PFSK-1 (cell line): ENCODE data around the gene ZNF688.

ENCODE experiments used
- FOXP2 ChIP-seq: optimal IDR thresholded peaks from 2 replicates; pipeline ENCODE3; 2011; ENCODE audit warnings: borderline replicate concordance, control low read depth, inconsistent platforms; ENCODE audit not compliant: insufficient read depth; ENCODE audit errors: extremely low read length, extremely low read depth
- POLR2AphosphoS5 ChIP-seq: IDR thresholded peaks from 2 replicates; pipeline ENCODE4 v1.6.1; 2012; ENCODE audit warnings: low read depth, mild to moderate bottlenecking, control low read depth, low read length, moderate library complexity
- SIN3A ChIP-seq: IDR thresholded peaks from 2 replicates; pipeline ENCODE4 v1.6.1; 2012; ENCODE audit warnings: mild to moderate bottlenecking, low read length, moderate library complexity, borderline replicate concordance; ENCODE audit not compliant: insufficient read depth
- TAF1 ChIP-seq: IDR thresholded peaks from 2 replicates; pipeline ENCODE4 v1.6.1; 2012; ENCODE audit warnings: low read length, control low read depth, borderline replicate concordance; ENCODE audit not compliant: insufficient read depth
- TF ChIP-seq, protein P1 (sequence below), 2 experiments: IDR thresholded peaks; 2 replicates each; pipeline versions ENCODE4 v1.6.1 to v1.8.0; 2011 to 2012; ENCODE audit warnings: low read depth in 2 of 2, low read length in 2 of 2, control low read depth in 1 of 2, inconsistent platforms in 1 of 2, mild to moderate bottlenecking in 1 of 2, moderate library complexity in 1 of 2; ENCODE audit not compliant: insufficient read depth in 1 of 2

ZNF688 gene

DNA sequence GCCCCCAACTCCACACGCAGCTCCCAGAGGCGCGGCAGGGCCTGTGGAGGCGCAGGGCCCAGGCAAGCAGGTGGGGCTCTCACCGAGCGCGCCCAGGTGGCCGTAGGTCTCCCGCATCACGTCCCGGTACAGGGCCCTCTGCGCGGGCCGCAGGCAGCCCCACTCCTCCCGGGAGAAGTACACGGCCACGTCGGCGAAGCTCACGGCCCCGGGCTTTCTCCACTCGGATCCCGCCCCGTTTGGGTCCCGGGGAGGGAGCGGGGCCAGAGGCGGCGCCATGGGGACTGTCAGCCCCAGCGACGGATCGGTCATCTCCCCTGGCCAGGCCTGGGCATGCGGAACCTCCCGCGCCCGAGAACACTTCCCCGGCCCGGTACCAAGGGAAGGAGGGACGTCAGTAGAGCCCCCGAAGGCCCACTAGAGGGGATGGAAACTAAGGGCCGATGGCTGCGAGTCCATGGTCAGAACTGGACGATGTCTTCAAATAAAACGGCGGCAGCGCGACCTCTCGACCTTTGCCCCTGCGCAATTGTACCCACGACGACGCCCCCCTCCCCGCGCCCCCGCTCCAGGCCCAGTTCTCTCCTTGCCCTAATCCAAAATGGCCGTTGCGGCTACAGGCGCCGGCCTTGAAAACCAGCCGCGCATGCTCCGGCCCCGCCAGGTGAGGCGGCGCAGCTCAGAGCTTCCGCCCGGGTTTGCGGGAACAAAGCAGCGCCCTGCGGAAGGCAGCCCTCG is 37.0 kb downstream of the ZNF688 start, which contains the start of gene ZNF747:
ZNF747 (minus strand) TSS at position 491 of the 738 bp plus-strand sequence; CDS start at position 312, 179 bp downstream.
- peak; percentile 64; the same call in 1 of the 2 replicates for TF ChIP-seq POLR2AphosphoS5
- no peak for TF ChIP-seq SIN3A

GRCh38 chr16:30533748-30534367 is 37.7 kb downstream of the ZNF688 start:
- no peak for TF ChIP-seq POLR2AphosphoS5
- TF ChIP-seq SIN3A = no peak
- no peak for TF ChIP-seq FOXP2
- TF ChIP-seq TAF1 = no peak

DNA sequence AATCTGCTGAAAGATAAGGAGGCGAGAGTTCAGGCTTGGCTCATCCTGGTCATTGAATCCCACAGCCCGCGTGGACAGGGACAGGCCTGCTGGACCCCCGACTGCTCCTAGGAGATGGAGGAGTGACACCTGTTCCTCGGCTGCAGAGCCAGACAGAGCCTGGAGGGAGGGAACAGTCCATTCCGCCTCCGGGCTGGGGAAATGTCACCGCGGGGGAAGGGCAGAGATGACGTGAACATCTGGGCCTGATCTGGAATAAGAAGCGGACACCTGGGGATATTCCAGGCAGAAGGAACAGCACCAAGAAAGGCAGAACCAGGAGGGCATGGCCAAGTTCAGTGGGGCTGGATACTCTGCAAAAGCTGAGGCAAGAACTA is 38.4 kb downstream of the ZNF688 start:
- TF ChIP-seq POLR2AphosphoS5 (no peak), FOXP2 (no peak), TAF1 (no peak), SIN3A (no peak)
- TF ChIP-seq, protein P1, sequence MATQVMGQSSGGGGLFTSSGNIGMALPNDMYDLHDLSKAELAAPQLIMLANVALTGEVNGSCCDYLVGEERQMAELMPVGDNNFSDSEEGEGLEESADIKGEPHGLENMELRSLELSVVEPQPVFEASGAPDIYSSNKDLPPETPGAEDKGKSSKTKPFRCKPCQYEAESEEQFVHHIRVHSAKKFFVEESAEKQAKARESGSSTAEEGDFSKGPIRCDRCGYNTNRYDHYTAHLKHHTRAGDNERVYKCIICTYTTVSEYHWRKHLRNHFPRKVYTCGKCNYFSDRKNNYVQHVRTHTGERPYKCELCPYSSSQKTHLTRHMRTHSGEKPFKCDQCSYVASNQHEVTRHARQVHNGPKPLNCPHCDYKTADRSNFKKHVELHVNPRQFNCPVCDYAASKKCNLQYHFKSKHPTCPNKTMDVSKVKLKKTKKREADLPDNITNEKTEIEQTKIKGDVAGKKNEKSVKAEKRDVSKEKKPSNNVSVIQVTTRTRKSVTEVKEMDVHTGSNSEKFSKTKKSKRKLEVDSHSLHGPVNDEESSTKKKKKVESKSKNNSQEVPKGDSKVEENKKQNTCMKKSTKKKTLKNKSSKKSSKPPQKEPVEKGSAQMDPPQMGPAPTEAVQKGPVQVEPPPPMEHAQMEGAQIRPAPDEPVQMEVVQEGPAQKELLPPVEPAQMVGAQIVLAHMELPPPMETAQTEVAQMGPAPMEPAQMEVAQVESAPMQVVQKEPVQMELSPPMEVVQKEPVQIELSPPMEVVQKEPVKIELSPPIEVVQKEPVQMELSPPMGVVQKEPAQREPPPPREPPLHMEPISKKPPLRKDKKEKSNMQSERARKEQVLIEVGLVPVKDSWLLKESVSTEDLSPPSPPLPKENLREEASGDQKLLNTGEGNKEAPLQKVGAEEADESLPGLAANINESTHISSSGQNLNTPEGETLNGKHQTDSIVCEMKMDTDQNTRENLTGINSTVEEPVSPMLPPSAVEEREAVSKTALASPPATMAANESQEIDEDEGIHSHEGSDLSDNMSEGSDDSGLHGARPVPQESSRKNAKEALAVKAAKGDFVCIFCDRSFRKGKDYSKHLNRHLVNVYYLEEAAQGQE (IDR thresholded peaks at IDR 0.05; ENCODE audit: insufficient read depth in 1 of 2, low read depth in 2 of 2, low read length in 2 of 2) = no peak

GRCh38 chr16:30532285-30533145 is 39.0 kb downstream of the ZNF688 start:
- TF ChIP-seq POLR2AphosphoS5 (no peak), FOXP2 (no peak), SIN3A (no peak), TAF1 (no peak)
- TF ChIP-seq, protein P1 (IDR thresholded peaks at IDR 0.05; ENCODE audit: insufficient read depth in 1 of 2, low read depth in 2 of 2, low read length in 2 of 2) = no peak

DNA sequence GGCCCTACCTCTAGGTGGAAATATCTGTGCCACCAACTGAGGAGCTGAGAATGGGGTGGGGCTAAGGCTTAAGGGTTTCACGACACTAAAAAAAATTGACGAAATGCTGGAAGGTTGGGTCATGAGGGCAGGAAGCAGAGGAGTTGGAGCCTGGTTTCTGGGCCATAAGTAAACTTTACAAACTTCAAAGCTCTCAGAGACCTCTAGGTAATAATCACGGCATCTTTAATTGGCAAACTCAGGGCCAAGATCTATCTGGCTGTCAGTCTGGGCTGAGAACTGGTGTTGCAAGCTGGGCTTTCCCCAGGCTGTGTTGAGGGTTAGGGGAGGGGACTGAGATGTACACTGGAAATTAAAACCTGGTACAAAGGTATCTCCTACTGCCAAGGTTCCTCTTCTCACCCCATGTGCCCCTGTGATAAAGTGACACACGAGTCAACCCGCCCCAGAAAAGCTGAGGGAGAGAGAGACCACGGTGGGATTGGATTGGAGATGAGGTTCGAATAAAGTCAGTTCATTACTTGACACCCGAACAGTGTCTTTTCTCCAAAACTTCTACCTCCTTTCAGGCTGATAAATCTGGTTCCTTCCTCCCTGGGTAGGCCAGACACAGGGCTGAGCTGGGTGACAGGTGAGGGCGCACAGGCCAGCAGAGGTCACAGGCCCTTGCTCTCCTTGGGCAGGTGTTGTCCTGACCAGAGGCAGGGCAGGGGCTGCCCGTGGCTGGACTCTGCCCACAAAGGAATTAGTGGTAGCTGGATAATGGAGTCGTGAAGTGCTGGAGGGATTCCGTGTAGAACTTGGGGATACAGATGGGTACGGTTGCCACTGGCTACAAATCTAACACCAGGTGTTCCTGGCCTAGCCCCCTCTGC is 41.1 kb downstream of the ZNF688 start:
- TF ChIP-seq TAF1 (no peak), POLR2AphosphoS5 (no peak), FOXP2 (no peak), SIN3A (no peak)
- TF ChIP-seq, protein P1 (IDR thresholded peaks at IDR 0.05; ENCODE audit: insufficient read depth in 1 of 2, low read depth in 2 of 2, low read length in 2 of 2) = no peak
